IPS-NIHi11 (cell line): ENCODE results near the gene PDGFB.
A peak's percentile ranks its signal among the peaks of the same experiment; 100 is the strongest.

ENCODE experiments used
- DNase-seq: peaks from one replicate; pipeline ENCODE4 v3.0.0; 2012; ENCODE audit warnings: mixed read lengths, low spot score

The PDGFB gene

DNA sequence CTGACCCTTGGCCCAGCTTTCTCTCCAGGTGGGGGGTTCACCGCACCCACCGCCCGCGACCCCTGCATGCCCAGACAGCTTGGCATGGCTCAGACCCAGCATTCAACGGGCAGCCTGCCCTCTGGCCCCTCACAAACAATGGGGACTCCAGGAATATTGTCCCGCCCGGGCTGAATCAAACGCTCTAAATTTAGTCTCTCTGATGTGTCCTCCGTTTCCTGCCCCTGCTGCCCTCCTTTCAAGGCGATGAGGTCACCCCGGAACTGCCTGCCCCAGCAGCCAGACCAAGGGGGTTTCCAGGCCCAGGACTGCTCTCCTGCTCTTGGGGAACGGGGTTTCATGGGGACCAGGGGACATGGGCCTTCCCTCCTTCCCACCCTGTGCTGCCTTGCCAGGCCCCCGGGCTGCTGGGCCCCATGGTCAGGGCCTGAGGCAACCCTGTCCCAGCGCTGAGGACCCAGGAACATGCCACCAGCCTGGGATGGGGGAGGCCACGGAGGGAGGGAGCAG, 10.1 kb upstream of the PDGFB start:
- peak; percentile 42 for DNase-seq

DNA sequence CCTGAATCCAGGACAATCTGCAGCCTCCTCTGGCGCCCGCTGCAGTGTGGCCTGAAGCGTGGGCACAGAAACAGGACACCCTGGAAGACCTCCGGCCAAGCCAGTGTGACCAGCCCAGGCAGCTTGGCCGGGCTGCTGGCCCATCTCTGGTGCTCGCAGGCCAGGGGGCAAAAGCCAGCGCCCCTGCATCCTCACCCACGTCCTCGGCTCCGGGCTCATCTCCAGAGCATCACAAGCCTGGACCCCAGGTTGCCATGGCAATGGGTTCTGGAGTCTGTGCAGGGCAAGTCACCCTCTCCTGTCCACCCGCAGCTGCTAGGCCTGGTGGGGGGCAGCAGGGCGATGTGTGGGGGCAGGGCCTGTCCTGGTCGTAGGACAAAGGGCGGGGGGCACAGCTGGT, 9.3 kb upstream of the PDGFB start:
- DNase-seq: no peak

GRCh38 chr22:39253435-39254070, 8.8 kb upstream of the PDGFB start:
- DNase-seq: peak; percentile 70

- peak; percentile 39 for DNase-seq
Observed at GRCh38 chr22:39252461-39253434, 8.0 kb upstream of the PDGFB start.

GRCh38 chr22:39251762-39252460, 7.1 kb upstream of the PDGFB start:
- no peak for DNase-seq

GRCh38 chr22:39250838-39251237, 6.1 kb upstream of the PDGFB start:
- DNase-seq: no peak

GRCh38 chr22:39250131-39250530, 5.3 kb upstream of the PDGFB start:
- DNase-seq: no peak

DNA sequence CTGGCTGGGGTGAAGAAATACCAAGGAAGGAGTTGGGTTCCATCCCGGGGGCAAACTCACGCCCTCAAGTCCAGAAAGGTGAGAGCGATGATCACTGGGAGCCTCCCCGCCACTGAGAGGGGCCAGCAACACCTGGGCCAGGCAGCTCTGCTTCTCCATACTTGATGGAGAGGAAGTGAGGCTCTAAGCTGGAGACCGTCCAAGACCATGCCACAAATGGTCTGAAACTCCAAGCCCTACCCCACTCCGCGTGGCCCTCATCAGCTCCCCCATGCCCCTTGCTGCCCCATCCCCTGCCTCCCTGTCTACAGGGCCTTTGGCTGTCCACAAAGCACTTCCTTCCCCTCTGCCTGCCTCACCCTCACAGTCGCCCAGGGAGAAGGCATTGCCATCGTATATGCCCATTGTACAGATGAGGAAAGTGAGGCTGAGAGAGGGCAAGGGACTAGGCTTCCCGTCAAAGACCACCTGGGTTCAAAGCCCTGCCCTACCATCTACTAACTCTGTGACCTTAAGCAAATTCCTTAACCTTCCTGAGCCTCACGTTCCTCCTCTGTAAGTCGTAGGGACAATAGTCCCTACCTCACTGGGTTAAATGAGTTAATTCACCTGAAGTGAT, 4.4 kb upstream of the PDGFB start:
- DNase-seq: no peak

GRCh38 chr22:39248254-39248653, 3.5 kb upstream of the PDGFB start:
- no peak for DNase-seq

GRCh38 chr22:39247361-39247760, 2.6 kb upstream of the PDGFB start:
- DNase-seq: no peak

DNA sequence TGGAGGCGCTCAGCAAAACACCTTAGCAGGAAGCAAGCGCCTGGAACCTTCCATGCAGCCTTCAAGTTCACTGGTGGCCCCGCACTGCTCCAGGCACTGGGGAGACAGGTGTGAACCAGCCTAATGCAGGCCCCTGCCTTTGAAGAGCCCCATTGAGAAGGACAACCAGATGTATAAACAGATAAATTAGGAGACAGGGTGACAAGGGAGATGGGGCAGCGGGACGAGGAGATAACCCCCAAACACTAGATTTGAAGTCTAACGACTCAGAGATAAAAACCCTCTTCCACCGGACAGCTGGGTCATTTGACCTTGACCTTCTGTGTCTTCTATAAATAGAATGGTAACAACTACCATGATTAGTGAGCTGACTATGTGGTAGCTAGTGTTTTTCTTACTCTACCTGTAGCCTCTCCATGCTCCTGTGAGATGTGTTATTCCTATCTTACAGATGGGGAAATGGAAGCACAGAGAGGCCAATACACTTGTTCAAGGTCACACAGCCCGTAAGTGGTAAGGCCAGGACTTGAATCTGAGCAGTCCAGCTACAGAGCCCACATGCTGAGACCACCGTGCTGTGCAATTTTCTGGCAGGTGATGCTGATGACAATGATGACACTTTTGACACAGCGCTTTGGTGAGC, 2.0 kb upstream of the PDGFB start:
- DNase-seq: no peak

- no peak for DNase-seq
Observed at GRCh38 chr22:39246217-39246616, 1.4 kb upstream of the PDGFB start.

DNA sequence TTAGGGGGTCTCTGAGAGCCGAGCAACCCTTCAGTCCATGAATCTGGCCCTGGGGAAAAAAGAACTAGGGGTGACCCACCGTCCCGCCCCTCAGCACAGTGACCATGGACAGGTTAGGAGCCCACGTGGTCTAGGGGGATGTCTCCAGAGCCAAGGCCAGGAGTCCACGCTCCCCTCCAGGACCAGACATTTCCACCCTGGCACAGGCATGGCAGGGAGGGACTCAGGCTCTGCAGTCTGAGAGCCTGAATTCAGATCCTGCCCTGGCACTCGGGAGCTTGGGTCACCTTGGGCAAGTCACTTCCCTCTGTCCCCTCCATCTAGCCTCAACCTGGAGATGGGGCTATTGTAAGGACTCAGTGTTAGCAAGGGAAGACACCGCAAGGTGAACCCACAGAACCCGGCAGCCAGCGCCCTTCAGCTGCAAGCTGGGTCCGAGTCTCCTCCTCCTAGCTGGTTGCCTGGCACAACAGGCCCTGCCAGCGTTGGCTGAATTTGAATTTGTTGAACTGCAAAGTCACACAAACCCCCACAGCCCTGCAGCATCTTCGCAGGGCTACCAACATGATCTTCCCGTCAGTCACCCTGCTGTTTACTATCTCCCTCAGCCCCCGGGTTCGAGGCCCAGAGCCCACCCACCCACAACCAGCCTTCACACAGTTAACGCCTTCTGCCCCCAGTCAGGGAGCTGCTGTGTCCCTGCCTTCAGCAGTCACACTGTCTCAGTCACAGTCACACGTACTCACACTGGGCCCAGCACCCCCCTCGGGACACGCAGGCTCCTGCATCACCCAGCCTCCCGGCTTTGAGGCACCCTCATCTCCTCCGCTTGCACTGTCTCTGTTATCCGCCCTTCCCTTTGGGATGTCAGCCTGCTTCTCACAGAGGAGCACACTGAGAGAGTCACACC, 603 bp upstream of the PDGFB start:
- no peak for DNase-seq

DNA sequence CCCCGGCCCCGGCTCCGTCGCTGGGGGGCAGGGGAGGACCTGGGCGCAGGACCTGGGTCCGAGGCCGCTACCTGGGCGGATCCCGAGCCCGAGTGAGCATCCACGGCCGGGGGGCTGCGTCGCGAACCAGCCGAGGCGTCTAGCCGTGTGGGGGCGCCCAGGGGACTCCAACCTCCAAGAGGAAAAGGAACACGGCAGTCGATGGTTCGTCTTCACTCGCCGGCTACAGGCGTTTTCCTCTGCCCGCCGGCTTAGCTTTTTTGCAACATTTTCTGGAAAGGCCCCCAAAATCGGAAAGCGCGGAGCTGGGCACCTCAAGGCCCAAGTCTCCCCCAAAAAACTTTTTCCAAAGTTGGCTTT, 666 bp downstream of the PDGFB start:
- DNase-seq: no peak

GRCh38 chr22:39243439-39244135, 1.2 kb downstream of the PDGFB start:
- peak; percentile 73 for DNase-seq

DNA sequence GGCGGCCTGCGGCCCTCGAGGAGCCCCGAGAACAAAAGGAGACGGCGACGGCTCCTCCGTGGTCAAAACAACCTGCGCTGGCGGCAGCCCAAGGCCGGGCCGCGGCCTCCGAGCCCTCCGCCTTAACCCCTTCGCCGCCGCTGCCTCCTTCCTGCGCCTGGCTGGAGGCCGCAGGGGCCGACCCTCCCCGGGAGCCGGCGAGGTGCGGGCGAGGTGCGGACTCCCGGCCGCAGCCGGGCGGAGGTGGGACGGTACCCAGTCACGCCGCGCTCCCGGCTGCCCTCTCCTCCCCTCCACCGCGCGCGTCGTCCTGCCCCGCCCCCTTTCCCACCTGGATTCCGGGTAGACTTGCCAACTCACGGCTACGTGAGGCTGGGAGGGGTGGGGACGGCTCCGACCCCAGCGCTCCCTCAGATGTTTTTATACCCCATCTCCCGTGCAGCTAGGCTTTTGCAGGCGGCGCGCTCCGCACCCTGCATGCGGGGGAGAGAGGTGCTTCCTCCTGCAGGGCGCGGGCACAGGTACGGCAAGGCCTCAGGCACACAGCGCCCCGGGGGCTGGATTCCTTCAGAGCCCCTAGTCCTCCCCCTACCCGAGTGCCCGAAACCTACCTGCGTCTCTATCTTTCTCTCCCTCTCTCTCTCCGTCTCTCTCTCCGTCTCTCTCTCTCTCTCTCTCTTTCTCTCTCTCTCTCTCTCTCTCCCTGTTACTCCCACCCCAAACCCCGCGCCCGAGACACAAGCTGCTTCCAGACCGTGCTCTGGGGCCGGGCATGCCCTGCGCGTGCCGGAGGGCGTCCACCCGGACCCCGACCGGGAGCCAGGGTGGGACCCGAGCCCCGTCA, 2.0 kb downstream of the PDGFB start:
- peak; percentile 80 for DNase-seq

GRCh38 chr22:39241794-39242594, 2.8 kb downstream of the PDGFB start:
- DNase-seq: no peak
